Peyer's patch (tissue), 4 donors: ENCODE measurements around the gene MYH11.

Source experiments
- CTCF ChIP-seq, 6 experiments: fragments of 450-650 bp in 4 of 6; fragments of 200-600 bp in 2 of 6; sonication (generic) in 1 of 6; IDR thresholded peaks; one replicate each; pipeline ENCODE4 v1.5.1; 2017 to 2019; ENCODE audit warnings: antibody characterized with exemption in 6 of 6, mild to moderate bottlenecking in 3 of 6, moderate library complexity in 1 of 6
- POLR2A ChIP-seq, 2 donors: fragments of 450-650 bp; IDR thresholded peaks; one replicate each; pipeline ENCODE4 v1.5.1; 2017; ENCODE audit warnings: antibody characterized with exemption in 2 of 2, mild to moderate bottlenecking in 2 of 2, moderate library complexity in 2 of 2

GRCh38 chr16:15765116-15765515 lies 91.7 kb downstream of the MYH11 start:
- TF ChIP-seq CTCF (IDR thresholded peaks at IDR 0.05) = no peak
- no peak for TF ChIP-seq POLR2A (IDR thresholded peaks at IDR 0.05)
